GM11168 (cell line): Measurements from ENCODE around the gene OSBP2.
"Not testable (repeated sequence)": the region's sequence is repeated elsewhere in the genome, so short reads cannot be mapped to it uniquely, and the experiment has no call there.

Experiments used
- in situ Hi-C: fragments of 300-500 bp; cut with MboI; formaldehyde crosslinking; loops from one replicate; pipeline ENCODE4 v1.12.0; 2022; ENCODE audit warnings: low sequenced_read_pairs; ENCODE audit not compliant: unreplicated experiment

OSBP2 gene

GRCh38 chr22:30676565-30676964, 18.1 kb upstream of the OSBP2 start:
- in situ Hi-C loops: not testable (repeated sequence)

GRCh38 chr22:30679895-30680690, 14.6 kb upstream of the OSBP2 start:
- in situ Hi-C loops: not testable (repeated sequence)

- in situ Hi-C loops: no loop called here
These were observed 13.5 kb upstream of the OSBP2 start for GRCh38 chr22:30680991-30681770.

- in situ Hi-C loops: no loop called here
These were observed 12.8 kb upstream of the OSBP2 start for GRCh38 chr22:30681831-30682230.

GRCh38 chr22:30685178-30685577, 9.5 kb upstream of the OSBP2 start:
- in situ Hi-C loops: no loop called here

- in situ Hi-C loops: no loop called here
These were observed 7.3 kb upstream of the OSBP2 start for GRCh38 chr22:30687358-30687757.

GRCh38 chr22:30689622-30690021, 5.1 kb upstream of the OSBP2 start:
- in situ Hi-C loops: no loop called here

GRCh38 chr22:30691204-30691603, 3.5 kb upstream of the OSBP2 start:
- in situ Hi-C loops: no loop called here

- in situ Hi-C loops: no loop called here
These were observed 469 bp upstream of the OSBP2 start for GRCh38 chr22:30694171-30694639.

- in situ Hi-C loops: no loop called here
These were observed 727 bp downstream of the OSBP2 start for GRCh38 chr22:30695351-30695851.

- in situ Hi-C loops: no loop called here
These were observed 1.4 kb downstream of the OSBP2 start for GRCh38 chr22:30695871-30696655.

GRCh38 chr22:30697975-30698374, 3.3 kb downstream of the OSBP2 start:
- in situ Hi-C loops: no loop called here

- in situ Hi-C loops: no loop called here
These were observed 7.2 kb downstream of the OSBP2 start for GRCh38 chr22:30701872-30702271.

- in situ Hi-C loops: no loop called here
These were observed 8.2 kb downstream of the OSBP2 start for GRCh38 chr22:30702856-30703255.

- in situ Hi-C loops: no loop called here
These were observed 10.3 kb downstream of the OSBP2 start for GRCh38 chr22:30704978-30705377.

- in situ Hi-C loops: no loop called here
These were observed 11.3 kb downstream of the OSBP2 start for GRCh38 chr22:30705710-30706651.

- in situ Hi-C loops: not testable (repeated sequence)
These were observed 15.3 kb downstream of the OSBP2 start for GRCh38 chr22:30709980-30710379.

GRCh38 chr22:30712094-30712493, 17.4 kb downstream of the OSBP2 start:
- in situ Hi-C loops: no loop called here

GRCh38 chr22:30714062-30714461, 19.4 kb downstream of the OSBP2 start:
- in situ Hi-C loops: no loop called here
